ENCODE results near the gene DYNLT2B. TPM values are rescaled to one million over a fixed set of nuclear protein-coding genes. Genes with fewer than 3 reads are reported as not detected.
"Not testable (repeated sequence)": the region's sequence is repeated elsewhere in the genome, so short reads cannot be mapped to it uniquely, and the experiment has no call there.

The DYNLT2B gene
- polyA plus RNA-seq, 5 donors, result 26.0 to 31.6 (median 27.2) TPM

DNA sequence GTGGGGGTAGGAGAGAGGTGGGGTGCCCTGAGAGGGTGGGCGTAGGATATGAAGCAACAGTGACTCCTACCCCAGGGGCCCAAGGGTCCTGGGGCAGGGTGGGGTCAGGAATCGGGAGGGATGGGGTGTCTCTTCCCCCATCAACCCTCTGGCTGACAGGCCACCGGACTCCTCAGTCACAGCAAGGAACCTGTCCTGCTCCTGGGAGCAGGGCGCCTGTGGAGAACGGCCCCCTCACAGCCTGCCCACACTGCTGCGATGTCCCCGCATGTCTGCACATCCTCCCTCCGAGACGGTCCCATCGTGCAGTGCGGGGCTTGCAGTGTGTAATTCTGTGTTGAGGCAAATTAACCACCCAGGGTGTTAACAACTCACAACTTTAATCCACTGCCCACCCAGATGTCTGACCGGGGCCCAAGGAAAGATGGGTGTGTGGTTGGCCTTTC, 17.5 kb upstream of the DYNLT2B start:
- no peak for DNase-seq

DNA sequence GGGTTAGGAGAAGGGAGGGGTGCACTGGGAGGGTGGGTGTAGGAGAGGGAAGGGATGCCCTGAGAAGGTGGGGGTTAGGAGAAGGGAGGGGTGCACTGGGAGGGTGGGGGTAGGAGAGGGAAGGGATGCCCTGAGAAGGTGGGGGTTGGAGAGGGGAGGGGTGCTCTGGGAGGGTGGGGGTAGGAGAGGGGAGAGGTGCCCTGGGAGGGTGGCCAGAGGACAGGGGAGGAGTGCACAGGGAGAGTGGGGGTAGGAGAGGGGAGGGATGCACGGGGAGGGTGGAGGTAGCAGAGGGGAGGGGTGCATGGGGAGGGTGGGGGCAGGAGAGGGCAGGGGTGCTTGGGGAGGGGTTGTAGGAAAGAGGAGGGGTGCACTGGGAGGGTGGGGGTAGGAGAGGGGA, 16.9 kb upstream of the DYNLT2B start:
- DNase-seq, result no peak

DNA sequence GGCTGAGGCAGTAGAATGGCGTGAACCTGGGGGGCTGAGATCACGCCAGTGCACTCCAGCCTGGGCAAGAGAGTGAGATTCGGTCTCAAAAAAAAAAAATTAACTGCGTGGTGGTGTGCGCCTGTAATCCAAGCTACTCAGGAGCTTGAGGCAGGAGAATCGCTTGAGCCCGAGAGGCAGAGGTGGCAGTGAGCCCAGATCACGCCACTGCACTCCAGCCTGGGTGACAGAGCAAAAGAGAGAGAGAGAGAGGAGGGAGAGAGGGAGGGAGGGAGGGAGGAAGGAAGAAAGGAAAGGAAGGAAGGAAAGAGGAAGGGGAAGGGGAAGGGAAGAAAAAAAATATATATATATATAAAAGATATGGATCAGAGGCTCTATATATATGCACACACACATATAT, 14.1 kb upstream of the DYNLT2B start:
- DNase-seq, result no peak

- no peak for DNase-seq
Observed at GRCh38 chr3:196327405-196327804, 9.4 kb upstream of the DYNLT2B start.

DNA sequence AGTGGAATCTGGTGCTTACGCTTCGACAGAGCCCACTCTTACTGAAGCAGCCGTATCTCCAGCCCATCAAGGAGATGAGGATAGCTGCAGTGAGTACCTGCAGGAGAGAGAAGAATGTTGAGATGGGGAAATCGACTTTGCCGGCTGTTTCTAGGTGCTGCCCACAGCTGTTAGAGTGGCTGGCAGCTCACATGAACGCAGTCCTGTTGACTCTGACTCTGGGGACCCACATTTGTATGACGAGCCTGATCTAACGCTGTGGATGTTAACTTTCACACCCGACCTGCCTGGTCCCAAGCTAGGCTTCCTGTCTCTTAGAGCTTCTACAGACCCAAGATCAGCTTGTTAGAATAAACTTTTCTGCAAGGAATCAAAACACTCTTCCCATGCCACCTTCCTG, 8.9 kb upstream of the DYNLT2B start:
- no peak for DNase-seq

DNA sequence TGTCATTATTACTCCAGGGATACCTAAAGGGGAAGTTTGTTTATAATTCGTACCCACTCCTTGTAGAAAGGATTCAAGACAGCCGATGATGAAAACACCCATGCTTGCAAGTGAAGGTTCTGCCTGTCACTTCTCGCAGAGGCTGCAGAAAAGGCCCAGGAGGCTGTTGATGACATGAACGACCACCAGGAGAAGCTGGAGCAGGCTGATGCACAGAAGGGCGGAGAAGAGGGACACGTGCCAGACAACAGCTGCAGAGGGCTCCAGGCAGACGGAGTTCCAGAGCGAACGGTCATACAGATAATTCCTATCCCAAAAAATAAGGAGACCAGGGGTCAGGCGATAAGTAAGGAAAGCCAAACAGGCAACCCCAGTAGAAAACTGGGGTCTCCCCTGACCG, 5.7 kb upstream of the DYNLT2B start:
- peak; percentile 38 to 53 for DNase-seq

- no peak for DNase-seq
Observed at GRCh38 chr3:196323016-196323415, 5.0 kb upstream of the DYNLT2B start.

DNA sequence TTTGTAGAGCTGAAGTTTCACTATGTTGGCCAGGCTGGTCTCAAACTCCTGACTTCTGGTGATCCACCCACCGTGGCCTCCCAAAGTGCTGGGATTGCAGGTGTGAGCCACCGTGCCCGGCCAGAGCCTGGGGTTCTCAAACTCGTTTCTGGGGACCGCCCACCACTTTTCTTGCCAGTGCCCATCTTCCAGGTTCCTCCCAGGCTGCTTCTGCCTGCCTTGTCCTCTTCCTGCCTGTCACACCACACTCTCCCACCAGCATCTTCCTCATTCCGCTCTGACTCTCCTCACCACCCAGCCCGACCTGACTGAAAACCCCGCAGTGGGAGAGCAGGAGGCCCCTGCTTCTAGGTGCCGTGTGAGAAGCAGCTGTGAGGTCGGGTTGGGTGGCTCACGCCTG, 3.1 kb upstream of the DYNLT2B start:
- no peak for DNase-seq

DNA sequence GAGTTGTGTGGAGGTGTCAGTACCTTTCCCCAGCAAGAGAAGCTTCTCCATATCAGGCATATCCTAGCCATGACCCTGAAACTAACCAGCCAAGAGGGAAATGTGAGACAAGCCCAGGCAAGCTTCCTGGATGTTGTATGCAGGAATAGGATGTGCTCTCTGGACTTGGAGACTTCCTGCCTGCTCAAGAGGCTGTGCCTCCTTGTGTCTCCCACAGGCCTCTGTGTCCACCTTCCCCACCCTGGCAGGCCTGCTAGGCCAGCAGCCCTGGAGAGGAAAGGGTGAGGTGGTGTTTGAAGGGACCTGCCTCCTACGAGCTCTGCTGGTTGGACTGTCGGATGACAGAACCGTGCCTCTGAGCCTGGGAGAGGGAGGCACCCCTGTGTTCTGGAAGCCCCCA, 2.1 kb upstream of the DYNLT2B start:
- no peak for DNase-seq

- DNase-seq, result peak; percentile 21 to 73
Observed at GRCh38 chr3:196316799-196317686, 997 bp downstream of the DYNLT2B start.

- no peak for DNase-seq
Observed at GRCh38 chr3:196315821-196316220, 2.2 kb downstream of the DYNLT2B start.

DNA sequence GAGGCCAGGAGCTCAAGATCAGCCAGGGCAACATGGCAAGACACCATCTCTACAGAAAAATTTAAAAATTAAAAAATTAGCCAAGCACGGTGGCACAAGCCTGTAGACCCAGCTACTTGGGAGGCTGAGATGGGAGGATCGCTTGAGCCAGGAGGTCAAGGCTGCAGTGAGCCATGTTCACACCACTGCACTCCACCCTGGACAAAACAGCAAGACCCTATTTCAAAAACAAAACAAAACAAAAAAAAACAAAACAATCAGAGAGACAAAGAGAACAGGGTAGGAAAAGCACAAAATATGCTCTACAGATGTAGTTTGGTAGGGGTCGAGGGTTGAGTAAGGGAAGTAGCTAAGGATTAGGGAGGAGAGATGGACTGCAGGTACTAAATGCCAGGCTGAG, 3.4 kb downstream of the DYNLT2B start:
- DNase-seq, result no peak

DNA sequence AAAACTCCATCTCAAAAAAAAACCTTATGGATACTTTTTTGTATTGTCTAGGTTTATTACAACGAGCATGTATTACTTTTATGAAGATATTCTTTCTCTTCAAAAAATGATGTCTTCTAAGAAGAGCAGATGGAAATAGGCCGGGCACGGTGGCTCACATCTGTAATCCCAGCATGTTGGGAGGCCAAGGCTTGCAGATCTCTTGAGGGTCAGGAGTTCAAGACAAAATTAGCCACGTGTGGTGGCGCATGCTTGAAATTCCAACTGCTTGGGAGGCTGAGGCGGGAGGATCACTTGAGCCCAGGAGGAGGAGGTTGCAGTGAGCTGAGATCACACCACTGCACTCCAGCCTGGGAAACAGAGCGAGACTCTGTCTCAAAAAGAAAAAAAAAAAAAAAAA, 4.0 kb downstream of the DYNLT2B start:
- DNase-seq, result not testable (repeated sequence)

GRCh38 chr3:196302960-196303359, 15.1 kb downstream of the DYNLT2B start:
- DNase-seq, result not testable (repeated sequence)

DNA sequence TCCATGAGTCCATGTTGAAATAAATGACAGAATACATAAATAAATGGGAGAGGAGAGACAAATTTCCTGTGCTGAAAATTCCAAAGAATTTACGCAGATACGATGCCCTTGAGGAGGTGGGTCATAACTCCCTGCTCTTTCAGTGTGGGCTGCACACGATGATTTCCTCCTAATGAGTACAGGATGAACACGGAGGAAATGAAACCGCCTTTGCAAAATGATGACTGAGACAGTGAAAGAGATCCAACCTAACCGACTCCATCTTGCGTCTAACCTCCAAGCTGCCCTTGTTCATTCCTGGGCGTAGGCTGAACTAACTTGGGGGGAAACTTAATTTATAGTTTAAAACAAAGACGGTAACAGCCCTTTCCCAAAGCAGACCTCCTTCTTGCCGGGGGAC, 15.5 kb downstream of the DYNLT2B start:
- DNase-seq, result not testable (repeated sequence)

GRCh38 chr3:196298521-196298920, 19.5 kb downstream of the DYNLT2B start:
- DNase-seq, result no peak

DNA sequence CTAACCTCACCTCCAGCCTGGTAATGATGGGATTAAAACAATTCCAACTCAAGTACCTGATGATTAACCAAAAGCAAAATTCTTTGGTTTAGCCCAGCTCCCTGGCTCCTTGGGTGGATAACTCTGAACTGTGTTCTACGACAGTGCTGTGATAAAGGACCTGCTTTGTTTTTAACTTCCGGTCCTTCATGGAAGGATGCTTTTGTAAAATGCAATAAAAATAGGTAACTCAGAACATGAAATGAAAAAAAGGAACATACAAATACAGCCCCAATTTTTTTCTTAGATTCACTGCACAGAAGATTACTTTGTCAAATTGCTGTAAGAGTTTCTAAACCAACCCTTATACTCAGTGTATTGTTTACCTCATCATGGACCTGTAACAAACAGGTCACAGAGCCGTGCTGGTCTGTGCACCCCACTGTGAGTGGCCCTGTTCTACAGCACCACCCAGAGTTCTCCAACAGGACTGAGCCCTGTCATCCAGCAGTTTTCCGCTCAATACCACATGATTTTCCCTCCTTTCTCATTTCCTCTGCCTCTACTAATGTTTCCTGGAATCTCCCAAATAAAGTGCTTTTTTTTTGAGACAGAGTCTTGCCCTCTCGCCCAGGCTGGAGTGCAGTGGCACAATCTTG, 25.6 kb downstream of the DYNLT2B start:
- DNase-seq, result no peak

DNA sequence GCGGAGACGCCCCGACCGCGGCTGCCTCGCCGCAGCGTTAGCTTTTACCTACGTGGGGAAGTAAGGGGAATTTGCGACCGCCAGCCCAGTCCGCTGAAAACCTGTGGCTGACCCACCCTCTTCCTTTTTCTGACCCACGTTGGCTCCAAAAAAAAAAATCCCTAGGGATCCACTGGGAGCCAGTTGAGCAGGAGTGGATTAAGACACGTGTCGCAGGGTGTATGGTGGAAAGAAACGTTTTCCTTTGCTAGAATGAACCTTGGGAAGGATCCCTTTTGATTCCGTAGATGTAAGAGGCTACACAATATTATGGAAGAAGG, 29.9 kb downstream of the DYNLT2B start:
- DNase-seq, result no peak

DNA sequence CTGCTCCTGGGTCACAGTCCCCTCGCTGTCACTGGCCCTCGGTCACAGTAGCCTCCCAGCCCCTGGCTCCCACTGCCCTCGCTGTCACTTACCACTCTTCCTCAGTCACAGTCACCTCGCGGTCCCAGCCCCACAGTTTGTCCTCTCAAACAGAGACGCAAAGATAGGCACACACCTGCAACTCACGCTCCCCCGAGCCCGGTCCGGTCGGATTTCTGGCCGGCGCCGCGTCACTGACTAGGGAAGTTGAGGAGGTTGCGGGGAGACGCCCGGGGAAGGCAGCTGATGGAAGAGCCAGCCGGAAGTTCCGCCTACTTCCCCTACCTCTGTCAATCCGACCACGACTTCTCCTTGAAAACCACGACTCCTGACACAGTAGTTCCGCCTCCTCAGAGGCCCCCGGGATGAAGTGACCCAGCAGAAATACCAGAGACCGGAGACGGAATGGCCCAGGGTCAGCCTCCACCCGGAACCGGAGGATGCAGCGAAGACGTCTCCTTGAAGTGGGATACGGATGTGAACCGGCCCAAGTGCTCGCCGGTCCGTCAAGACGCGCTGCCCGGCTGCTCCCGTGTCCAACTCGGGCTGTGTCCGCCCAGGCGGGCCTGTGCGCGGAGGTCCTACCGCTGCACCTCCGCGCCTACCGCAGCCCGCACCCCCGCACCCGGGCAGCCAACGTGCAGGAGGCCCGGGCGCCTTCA, 30.4 kb downstream of the DYNLT2B start, which contains the start of gene PCYT1A:
Gene PCYT1A, minus strand, starts transcription at position 287 of the 701 bp plus-strand sequence. CDS start 17,195 bp downstream, outside the sequence.
- peak; percentile 91 to 92 for DNase-seq

- DNase-seq, result no peak
Observed at GRCh38 chr3:196287090-196287439, 31.0 kb downstream of the DYNLT2B start.

DNA sequence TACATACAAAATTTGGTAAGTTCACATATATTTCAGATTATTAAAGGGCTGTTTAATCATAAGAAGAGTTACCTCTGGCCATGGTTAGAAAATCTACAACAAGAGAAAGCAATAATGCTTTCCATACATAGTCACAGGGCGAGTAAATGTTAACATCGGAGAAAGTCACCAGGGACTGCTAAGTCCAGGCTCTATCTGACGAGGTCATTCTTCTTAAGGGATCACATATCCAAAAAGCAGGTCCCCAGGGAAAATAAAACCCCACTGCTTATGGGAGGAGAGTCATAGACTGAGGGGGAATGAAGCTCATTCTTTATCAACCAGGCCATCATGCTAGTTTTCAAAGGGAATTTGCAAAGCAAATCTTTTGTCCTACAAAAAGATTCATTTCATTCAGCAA, 33.6 kb downstream of the DYNLT2B start:
- DNase-seq, result no peak

- DNase-seq, result no peak
Observed at GRCh38 chr3:196281962-196282361, 36.1 kb downstream of the DYNLT2B start.

Data from right lung (tissue), 5 donors.